A549 treated with GW870086 at 1 μM for 4 hours (cell line): Measurements from ENCODE around the gene EFR3B. TPM values are rescaled to one million over a fixed set of nuclear protein-coding genes. Genes with fewer than 3 reads are reported as not detected.

Source experiments
- total RNA-seq: library from RNA; stranded (reverse); fragments of 200-300 nt; extraction: Qiagen RNA extraction; gene quantifications from 5 replicates; pipeline ENCODE4 v1.2.3, GENCODE V29; 2022; ENCODE audit warnings: low read depth

EFR3B gene
- total RNA-seq, result 11.3 to 13.7 TPM (median 12.3 TPM) in 5 replicates

DNA sequence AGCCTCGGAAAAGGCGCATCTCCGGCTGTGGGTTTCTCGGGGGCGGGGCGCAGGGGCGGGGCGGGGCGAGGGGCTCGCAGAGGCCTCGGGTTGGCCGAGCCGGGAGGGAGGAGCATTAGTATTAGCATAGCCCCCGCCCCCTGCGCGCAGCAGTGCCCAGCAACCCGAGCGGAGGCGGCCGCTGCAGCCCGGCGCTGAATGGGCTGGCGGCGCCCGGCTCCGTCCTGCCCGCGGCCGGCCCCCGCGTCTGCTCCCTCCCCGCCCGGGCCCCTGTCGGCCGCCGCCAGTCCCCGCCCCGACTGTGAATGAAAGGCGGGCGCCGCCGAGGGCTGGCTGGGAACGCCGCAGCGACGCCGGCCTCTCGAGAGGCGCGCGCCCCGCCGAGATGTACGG lies at the start of gene EFR3B:
Gene EFR3B, plus strand, starts transcription at position 149 of the 393 bp plus-strand sequence. Its CDS starts 237 bp downstream, at position 386.

DNA sequence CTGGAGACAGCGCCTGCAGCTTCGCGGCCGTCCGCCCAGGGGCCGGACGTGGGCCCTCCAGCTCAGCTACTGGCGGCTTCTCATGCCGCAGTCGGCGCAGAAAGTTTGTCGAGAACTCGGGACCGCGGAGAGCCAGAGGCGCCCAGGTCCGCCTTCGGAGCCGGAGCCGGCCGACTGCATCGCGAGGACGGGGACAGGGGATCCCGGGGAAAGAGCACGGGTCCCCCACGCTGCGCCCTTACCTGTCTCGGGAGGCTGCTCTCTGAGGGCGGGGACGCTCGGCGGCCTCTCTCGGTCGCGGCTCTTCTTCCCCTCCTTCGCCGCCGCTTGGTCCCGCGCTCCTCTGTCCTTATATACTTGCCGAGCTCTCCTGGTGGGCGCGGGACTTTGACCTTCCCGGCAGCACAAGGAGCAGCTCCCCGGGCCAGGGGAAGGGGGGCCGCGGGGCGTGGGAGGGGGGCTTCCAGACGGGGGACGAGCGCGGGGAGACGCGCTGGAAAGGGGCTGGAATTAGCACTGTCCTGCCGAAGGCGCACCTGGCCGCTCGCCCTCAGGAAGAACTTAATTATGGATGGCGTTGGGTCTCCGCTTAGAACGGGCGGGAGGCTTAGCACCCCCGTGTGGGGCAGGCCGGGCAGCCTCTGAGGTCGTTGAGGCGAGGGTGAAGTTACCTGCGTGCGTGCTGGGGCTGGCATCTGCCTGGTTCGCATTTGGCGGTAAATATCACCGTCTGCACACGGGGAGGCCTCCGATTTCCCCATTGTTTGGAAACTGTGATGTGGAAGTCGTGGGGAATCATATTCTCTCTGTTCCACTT lies 126.6 kb downstream of the EFR3B start, which contains the start of gene POMC:
Gene POMC, minus strand, starts transcription at position 325 of the 817 bp plus-strand sequence. CDS start 3,808 bp downstream, outside the sequence.

Other genes with a start within 250 kb of the EFR3B start
- gene PTRHD1, start 248.7 kb upstream of the EFR3B start, total RNA-seq, result 50.1 to 68.6 TPM (median 63.8 TPM) in 5 replicates
- gene CENPO, start 248.7 kb upstream of the EFR3B start, total RNA-seq, result 43.2 to 47.3 TPM (median 46.0 TPM) in 5 replicates
- 71.4 to 87.6 TPM (median 77.4 TPM) in 5 replicates for gene ADCY3, start 121.8 kb upstream of the EFR3B start, total RNA-seq
- 1.5 to 2.8 TPM (median 2.2 TPM) in 5 replicates for gene DNAJC27, start 70.1 kb upstream of the EFR3B start, total RNA-seq
- gene POMC, start 126.5 kb downstream of the EFR3B start, total RNA-seq, result not detected in 5 replicates